ENCODE data around the gene NXPE1. TPM values are rescaled to one million over a fixed set of nuclear protein-coding genes. Genes with fewer than 3 reads are reported as not detected.

Gene NXPE1
- total RNA-seq, 1 donor from 2014 or later = not detected

GRCh38 chr11:114587398-114587953 lies 27.8 kb upstream of the NXPE1 start:
- no peak for DNase-seq (ENCODE audit: low read depth)
- no peak overlapping the region for H3K4me3 ChIP-seq (ENCODE audit: low read depth, low read length)
- TF ChIP-seq CTCF (conservative IDR thresholded peaks at IDR 0.05; ENCODE audit: low read depth, low read length) = no peak

DNA sequence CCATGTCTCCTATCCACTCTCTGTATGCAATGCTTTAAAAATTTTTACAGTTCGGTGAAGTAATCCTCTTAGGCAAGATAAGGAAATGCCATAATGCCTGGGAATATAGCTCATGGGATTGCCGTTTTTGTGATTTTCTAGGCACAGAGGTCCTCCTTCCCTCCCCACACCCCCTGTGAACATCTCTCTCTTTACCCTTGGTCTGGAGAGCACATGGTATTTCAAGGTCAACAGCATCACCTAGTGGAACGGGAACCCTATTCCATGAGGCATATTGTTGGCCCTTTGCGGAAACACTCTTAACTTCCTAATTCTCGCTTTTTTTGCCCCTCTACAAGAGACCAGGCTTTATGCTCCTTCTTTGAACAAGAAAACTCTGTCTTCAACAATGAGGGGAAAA lies 27.1 kb upstream of the NXPE1 start:
- no peak overlapping the region for H3K4me3 ChIP-seq (ENCODE audit: low read depth, low read length)
- TF ChIP-seq CTCF (conservative IDR thresholded peaks at IDR 0.05; ENCODE audit: low read depth, low read length) = no peak
- no peak for DNase-seq (ENCODE audit: low read depth)

DNA sequence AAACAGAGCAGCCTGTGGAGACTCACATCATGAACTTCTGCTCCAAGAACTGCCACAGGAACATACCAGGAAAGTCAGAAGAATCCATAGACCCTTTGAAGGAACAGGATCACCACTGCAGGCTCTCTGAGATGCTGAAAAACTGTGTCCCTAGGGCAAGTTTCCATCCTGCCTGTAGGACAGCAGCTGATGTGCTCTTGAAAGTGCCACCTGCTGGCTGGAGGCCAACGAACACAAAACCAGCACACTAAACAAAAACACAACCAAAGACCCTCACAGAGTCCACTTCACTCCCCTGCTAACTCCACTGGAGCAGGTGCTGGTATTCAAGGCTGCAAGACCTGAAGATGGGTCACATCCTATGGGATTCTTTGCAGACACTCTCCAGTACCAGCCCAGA lies 12.0 kb upstream of the NXPE1 start:
- no peak for DNase-seq (ENCODE audit: low read depth)
- H3K4me3 ChIP-seq (ENCODE audit: low read depth, low read length) = no peak overlapping the region
- TF ChIP-seq CTCF (conservative IDR thresholded peaks at IDR 0.05; ENCODE audit: low read depth, low read length) = no peak

- no peak for DNase-seq (ENCODE audit: low read depth)
- TF ChIP-seq CTCF (conservative IDR thresholded peaks at IDR 0.05; ENCODE audit: low read depth, low read length) = no peak
These were observed 10.1 kb upstream of the NXPE1 start for GRCh38 chr11:114569801-114570200.

DNA sequence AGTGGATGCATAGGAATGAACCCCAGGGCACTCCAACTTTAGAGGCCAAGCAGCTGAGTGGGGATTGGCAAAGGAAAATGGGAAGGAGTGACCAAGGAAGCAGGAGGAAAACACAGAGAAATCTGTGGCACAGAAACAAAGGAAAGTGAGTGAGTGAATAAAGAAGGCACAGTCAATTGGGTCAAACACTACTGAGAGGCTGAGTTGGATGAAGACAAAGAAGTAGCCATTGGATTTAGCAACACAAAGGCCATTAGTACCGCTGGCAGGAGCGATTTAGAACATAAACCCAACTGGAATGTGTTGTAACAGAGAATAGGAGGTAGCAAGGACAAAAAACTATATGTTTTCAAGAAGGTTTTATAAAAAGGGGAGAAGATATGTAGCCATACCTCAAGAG lies 6.6 kb upstream of the NXPE1 start:
- no peak for TF ChIP-seq CTCF (conservative IDR thresholded peaks at IDR 0.05; ENCODE audit: low read depth, low read length)
- DNase-seq (ENCODE audit: low read depth) = no peak
- H3K4me3 ChIP-seq (ENCODE audit: low read depth, low read length) = no peak overlapping the region

More at GRCh38 chr11:114569801-114570200, 10.1 kb upstream of the NXPE1 start:
- no peak overlapping the region for H3K4me3 ChIP-seq (ENCODE audit: low read depth, low read length)

DNA sequence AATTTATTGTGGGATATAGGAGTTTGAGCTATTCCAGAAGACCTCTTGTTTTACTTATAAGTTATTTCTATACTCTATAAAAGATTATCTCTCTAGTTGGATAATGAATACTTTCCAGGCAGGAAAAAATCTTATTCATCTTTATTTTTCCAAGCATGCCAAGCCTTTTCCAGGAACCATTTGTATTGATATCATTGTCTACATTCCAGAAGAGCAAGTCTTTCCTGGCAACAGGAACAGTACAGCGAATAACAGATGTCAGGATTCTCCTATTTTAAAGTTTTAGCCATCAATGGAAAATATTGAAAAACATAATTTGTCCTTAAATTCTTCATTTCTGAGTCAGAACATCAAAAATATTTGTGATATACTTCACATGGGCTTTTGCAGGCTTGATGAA lies 5.2 kb upstream of the NXPE1 start:
- no peak for DNase-seq (ENCODE audit: low read depth)
- no peak overlapping the region for H3K4me3 ChIP-seq (ENCODE audit: low read depth, low read length)
- TF ChIP-seq CTCF (conservative IDR thresholded peaks at IDR 0.05; ENCODE audit: low read depth, low read length) = no peak

DNA sequence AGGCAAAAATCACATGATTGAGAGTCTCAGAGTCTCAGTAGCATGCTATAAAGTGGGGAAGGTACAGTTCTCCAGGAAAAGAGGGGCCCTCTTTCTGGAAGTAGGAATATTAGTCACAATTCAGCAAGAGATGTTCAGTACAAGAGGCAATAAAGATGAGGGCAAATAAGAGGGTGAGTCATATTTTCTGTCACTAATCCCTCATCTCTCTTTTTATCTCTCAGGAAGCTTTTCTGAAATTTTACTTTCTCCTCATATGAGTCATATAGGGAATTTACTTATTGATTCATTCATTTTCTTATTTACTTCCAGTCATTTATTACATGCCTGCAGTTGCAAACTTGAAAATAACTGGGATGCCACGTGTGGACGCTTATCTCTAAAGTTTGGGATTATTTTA lies 3.4 kb upstream of the NXPE1 start:
- TF ChIP-seq CTCF (conservative IDR thresholded peaks at IDR 0.05; ENCODE audit: low read depth, low read length) = no peak
- H3K4me3 ChIP-seq (ENCODE audit: low read depth, low read length) = no peak overlapping the region
- DNase-seq (ENCODE audit: low read depth) = no peak
